RKO (cell line): ENCODE data around the gene AADACL3.
A peak's percentile ranks its signal among the peaks of the same experiment; 100 is the strongest.
"Not testable (repeated sequence)": the region's sequence is repeated elsewhere in the genome, so short reads cannot be mapped to it uniquely, and the experiment has no call there.

Experiments used
- DNase-seq: peaks from one replicate; pipeline ENCODE4 v3.0.0-alpha.2; 2016; ENCODE audit warnings: low spot score

The AADACL3 gene

GRCh38 chr1:12714710-12715475 lies 1.0 kb upstream of the AADACL3 start:
- DNase-seq = no peak

DNA sequence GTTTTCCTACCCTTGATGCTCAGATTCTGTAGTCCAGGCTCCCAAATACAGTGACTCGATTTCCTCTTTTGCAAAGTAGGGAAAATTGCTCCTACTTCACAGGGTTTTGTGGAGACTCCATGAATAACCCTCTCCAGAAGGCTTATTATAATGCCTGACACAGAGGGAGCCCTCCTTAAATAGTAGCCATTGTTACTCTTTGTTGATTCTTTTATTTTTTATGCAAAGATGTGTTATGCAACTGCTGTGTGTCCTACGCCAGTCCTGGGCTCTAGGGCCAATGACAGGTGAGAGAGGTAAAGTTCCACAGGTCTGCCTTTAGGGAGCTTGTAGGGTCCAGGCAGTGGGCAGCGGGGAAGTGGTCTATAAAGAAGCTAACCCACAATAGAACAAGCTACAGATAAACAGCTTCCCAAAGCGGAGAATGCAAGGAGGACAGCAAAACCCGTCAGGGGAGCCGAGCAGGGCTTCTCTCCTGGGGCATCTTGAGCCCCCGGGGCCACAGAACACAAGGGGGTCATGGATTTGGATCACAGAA lies 1.5 kb downstream of the AADACL3 start:
- no peak for DNase-seq

DNA sequence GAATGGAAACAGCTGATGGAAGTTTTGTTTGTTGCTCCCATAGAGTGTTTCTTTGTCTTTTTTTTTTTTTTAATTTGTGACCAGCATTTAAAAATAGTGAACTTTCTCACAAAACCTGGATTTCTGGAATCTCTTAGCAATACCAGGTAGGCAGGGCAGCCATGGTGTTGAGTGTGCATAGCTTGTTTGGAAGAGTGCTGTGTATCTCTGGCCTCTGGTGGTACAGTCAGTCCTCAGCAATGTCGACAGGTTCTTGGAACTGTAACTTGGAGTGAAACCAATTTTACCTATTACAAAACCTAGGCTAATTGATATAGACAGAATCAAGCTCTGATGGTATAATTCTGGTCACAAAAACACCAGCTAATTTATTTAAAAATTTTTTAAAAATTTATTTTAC lies 6.7 kb downstream of the AADACL3 start:
- no peak for DNase-seq

- no peak for DNase-seq
Measured at GRCh38 chr1:12728391-12728790, 12.5 kb downstream of the AADACL3 start.

GRCh38 chr1:12730156-12730555 lies 14.2 kb downstream of the AADACL3 start:
- no peak for DNase-seq

GRCh38 chr1:12731084-12731483 lies 15.2 kb downstream of the AADACL3 start:
- DNase-seq = not testable (repeated sequence)

- DNase-seq = no peak
Measured at GRCh38 chr1:12734651-12735050, 18.7 kb downstream of the AADACL3 start.

- no peak for DNase-seq
Measured at GRCh38 chr1:12738934-12739333, 23.0 kb downstream of the AADACL3 start.

- DNase-seq = no peak
Measured at GRCh38 chr1:12739613-12740012, 23.7 kb downstream of the AADACL3 start.

DNA sequence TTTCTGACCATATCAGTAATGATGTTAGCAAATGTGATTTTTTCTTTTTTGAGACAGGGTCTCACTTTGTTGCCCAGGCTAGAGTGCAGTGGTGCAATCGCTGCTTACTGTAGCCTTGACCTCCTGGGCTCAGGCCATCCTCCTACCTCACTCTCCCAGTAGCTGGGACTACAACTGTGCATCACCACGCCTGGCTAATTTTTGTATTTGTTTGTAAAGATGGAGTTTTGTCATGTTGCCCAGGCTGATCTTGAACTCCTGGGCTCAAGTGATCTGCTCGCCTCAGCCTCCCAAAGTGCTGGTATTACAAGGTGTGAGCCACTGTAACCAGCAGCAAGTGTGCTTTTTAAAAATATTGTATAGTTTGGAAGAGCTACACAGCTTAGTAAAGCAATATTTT lies 26.0 kb downstream of the AADACL3 start:
- DNase-seq = no peak

DNA sequence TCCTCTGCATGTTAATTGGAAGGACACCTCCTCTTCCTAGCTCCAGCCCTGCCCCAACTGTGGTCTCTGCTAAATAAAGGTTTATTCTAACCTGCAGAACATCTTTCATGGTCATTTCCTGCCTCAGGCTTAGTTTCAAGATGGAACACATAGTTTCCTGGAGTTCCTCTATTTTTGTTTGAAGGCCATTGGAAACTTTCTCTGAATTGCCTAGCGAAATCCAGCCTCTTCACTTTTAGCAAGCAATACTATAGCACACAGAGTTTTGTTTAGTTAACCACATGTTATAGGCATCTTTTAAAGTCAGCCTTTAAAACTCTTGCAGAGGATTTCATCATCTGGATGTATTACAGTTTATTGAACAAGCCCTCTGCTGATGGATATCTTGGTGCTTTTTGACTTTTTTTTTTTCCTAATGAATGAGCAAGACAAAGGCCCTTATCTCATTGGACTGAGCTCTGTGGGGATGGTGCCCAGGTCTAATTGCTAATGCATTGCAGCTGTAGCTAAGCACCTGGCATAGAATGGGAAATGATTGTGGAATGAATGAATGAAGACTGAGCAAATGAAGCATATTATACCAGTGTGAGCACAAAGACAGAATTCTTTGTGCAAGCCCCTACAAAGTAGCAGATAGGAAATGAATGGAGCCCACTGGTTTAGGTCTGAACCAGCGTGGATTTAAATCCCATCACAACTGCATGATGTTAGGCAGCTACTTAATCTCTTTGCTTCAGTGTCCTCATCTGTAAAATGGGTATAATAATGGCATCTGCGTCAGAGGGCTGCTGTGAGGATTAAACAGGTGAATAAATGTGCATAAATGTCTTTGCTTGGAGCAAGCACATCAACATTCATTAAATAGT lies 29.4 kb downstream of the AADACL3 start:
- no peak for DNase-seq

DNA sequence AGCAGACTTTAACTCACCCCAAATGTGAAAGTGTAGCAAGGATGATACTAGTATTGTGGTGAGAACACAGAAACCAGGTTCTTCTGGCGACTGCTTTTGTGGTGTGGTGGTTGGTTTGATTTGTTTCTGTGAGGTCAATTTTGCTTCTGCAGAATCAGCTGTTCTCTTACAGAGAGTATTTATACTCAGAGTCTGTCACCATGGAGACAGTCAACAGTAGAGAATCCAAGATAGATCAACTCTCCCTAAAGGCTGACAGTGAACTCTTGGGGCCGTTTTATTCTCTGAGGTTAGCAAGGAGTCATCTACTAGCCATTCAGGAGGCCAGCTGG lies 30.0 kb downstream of the AADACL3 start, which contains the start of gene CFAP107:
Gene CFAP107 (plus strand): TSS at position 209 of the 332 bp plus-strand sequence. CDS start 231 bp downstream, outside the sequence.
- no peak for DNase-seq

DNA sequence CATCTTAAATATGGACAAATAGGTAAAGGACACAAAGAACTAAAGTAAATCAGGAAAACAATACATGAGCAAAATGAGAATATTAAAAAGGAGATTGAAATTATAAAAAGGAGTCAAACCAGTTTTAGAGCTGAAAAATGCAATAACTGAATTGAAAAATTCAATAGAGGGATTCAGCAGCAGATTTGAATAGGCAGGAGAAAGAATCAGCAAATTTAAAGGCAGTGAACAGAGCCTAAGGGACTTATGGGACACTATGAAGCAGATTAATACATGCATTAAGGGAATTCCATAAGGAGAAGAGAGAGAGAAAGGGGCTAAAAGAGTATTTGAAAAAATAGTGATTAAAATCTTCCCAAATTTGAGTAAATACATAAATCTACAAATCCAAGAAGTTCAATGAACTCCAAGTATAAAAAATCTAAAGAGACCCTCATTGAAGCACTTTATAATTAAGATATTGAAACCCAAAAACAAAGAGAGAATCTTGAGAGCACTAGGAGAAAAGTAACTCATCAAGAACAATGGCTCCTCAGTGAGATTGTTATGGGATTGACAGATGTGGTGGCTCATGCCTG lies 33.0 kb downstream of the AADACL3 start:
- DNase-seq = no peak

DNA sequence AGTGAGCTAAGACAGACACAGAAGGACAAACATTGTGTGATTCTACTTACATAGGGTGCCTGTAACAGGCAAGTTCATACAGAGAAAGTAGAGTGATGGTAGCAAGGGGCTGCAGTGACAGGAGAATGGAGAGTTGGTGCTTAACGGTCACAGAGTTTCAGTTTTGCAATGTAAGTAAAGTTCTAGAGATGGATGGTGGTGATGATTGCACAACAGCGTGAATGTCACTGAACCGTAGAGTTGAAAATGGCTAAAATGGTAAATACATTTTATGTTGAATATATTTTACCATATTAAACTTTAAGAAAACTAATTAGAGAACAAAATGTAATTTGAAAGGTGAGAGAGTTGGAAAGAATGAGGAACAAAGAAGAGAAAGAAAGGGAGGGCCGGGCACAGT lies 38.8 kb downstream of the AADACL3 start:
- DNase-seq = no peak

DNA sequence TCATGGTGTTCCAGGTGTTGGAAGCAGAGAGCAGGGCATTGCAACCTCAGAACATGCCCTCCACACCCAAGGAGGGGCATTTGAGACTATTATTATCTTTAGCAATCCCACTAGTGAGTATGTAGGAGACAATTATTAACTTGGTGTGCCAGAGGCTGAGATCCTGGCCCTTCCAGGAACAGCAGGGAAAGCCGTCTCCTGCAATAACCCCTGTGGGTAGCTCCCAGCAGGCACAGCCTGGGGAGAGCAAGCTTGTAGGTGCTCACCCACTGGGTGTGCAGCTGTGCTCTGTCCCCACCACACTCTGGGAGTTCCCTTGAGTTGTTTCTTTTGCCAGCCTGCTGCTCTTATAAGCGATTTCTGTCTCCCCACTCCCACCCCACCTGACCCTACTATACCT lies 40.4 kb downstream of the AADACL3 start:
- DNase-seq = no peak

DNA sequence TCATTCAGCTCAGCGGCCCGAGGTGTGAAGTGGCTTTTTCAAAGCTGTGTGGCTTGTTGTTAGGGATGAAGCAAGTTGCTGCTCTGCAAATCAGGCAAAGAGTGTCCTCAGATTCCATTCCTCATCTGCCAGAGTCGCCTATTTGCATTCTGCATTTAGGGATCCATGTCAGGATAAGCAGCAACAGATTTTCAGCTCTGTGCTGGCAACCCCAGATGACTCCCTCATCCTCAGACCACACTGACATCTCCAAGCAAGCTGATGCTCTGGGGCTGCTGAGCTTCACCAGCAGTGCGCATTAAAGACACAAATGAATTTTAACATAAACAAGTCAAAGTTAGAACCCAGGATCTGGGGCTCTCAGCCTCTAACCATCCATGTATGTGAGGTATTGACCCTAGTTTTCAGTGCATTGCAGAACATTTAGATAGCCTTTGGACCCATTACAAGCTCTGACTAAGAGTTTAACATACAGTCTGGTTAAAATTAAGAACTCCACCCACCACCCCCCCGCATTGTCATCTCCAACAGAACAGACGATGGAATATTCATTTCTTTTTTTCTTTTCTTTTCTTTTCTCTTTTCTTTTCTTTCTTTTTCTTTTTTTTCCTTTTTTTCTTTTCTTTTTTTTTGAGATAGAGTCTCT lies 41.0 kb downstream of the AADACL3 start:
- DNase-seq = no peak

- no peak for DNase-seq
Measured at GRCh38 chr1:12757836-12758235, 41.9 kb downstream of the AADACL3 start.

GRCh38 chr1:12760256-12760795 lies 44.4 kb downstream of the AADACL3 start:
- peak; percentile 15 for DNase-seq

DNA sequence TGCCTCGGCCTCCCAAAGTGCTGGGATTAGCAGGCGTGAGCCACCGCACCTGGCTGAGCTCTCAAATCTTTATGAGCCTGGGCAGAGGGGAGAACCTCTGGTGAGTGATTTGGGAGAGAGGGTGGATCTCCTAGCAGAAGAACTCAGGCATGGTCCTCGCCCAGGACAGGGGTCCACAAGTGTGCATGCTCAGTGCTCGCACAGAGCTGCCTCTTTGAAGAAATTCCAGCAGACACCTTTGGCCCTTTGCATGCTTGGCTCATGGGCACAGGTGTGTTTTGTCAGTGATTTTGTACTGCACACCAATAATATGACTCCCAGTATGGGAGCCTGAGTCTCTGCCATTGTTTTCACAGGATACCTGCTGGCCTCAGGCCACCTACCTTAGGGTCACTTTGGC lies 45.9 kb downstream of the AADACL3 start:
- no peak for DNase-seq

GRCh38 chr1:12762766-12763165 lies 46.9 kb downstream of the AADACL3 start:
- DNase-seq = no peak

DNA sequence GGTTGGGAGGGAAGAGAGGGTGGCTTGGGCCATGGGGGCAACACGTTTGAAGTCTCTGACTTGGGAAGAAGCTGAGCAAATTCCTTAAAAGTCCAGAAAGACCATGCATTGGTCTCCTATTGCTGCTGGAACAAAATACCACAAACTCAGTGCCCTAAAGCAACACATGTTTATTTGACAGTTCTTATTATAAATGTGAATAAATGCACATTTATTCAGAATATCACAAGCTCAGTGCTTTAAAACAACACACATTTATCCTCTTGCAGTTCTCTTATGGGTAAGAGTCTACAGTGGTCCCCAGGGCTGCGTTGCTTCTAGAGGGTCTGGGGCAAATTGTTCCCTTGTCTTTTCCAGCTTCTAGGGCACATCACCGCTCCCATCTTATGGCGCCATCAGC lies 47.6 kb downstream of the AADACL3 start:
- DNase-seq = no peak

DNA sequence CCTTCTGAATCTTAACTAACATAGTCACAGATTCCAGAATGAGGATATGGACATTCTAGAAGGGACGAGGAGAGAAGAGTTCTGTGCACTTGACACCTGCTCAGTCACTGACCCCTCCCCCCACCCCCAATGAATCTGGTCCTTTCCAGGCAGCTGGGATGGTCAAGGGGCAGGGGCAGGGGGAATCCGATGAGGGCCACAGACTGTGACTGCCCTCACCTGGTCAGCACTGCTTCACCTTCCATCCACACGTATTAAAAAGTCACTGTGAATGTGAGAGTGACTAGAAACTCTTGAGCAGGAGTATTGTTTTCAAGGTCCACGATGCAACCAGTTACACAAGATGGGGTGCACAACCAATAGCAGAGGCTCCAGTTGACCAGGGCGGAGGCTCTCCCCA lies 48.1 kb downstream of the AADACL3 start:
- no peak for DNase-seq
